Measurements from ENCODE around the gene MAGI1.

MAGI1 gene

GRCh38 chr3:65581313-65581712 lies 457.4 kb downstream of the MAGI1 start:
- Histone ChIP-seq H3K27ac (no peak overlapping the region), H3K9me3 (no peaks in the 10 kb centered on the region), H3K4me1 (ENCODE audit: control insufficient read depth in 1 of 2, insufficient read depth in 1 of 2, low read depth in 1 of 2, low read length in 1 of 2) (no peaks in the 10 kb centered on the region), H3K4me3 (ENCODE audit: low read depth in 1 of 2, low read length in 1 of 2) (no peak overlapping the region), H3K27me3 (no peaks in the 10 kb centered on the region), H3K36me3 (no peaks in the 10 kb centered on the region)
- no peak for TF ChIP-seq CTCF (IDR thresholded peaks at IDR 0.05)

GRCh38 chr3:65578861-65579260 lies 459.9 kb downstream of the MAGI1 start:
- H3K36me3 ChIP-seq, result no peaks in the 10 kb centered on the region
- no peak for TF ChIP-seq CTCF (IDR thresholded peaks at IDR 0.05)
- no peaks in the 10 kb centered on the region for H3K27me3 ChIP-seq
- no peak overlapping the region for H3K27ac ChIP-seq
- H3K9me3 ChIP-seq, result no peaks in the 10 kb centered on the region
- H3K4me3 ChIP-seq (ENCODE audit: low read depth in 1 of 2, low read length in 1 of 2), result no peak overlapping the region
- H3K4me1 ChIP-seq (ENCODE audit: control insufficient read depth in 1 of 2, insufficient read depth in 1 of 2, low read depth in 1 of 2, low read length in 1 of 2), result no peaks in the 10 kb centered on the region

- H3K4me3 ChIP-seq (ENCODE audit: low read depth in 1 of 2, low read length in 1 of 2), result no peak overlapping the region
- no peaks in the 10 kb centered on the region for H3K9me3 ChIP-seq
- no peaks in the 10 kb centered on the region for H3K4me1 ChIP-seq (ENCODE audit: control insufficient read depth in 1 of 2, insufficient read depth in 1 of 2, low read depth in 1 of 2, low read length in 1 of 2)
- H3K36me3 ChIP-seq, result no peaks in the 10 kb centered on the region
- H3K27me3 ChIP-seq, result no peaks in the 10 kb centered on the region
- no peak overlapping the region for H3K27ac ChIP-seq
- no peak for TF ChIP-seq CTCF (IDR thresholded peaks at IDR 0.05)
Observed at GRCh38 chr3:65577843-65578430, 460.8 kb downstream of the MAGI1 start.

GRCh38 chr3:65576966-65577365 lies 461.8 kb downstream of the MAGI1 start:
- Histone ChIP-seq H3K4me3 (ENCODE audit: low read depth in 1 of 2, low read length in 1 of 2) (no peak overlapping the region), H3K27me3 (no peaks in the 10 kb centered on the region), H3K4me1 (ENCODE audit: control insufficient read depth in 1 of 2, insufficient read depth in 1 of 2, low read depth in 1 of 2, low read length in 1 of 2) (no peaks in the 10 kb centered on the region), H3K9me3 (no peaks in the 10 kb centered on the region), H3K27ac (no peak overlapping the region), H3K36me3 (no peaks in the 10 kb centered on the region)
- TF ChIP-seq CTCF (IDR thresholded peaks at IDR 0.05), result no peak

GRCh38 chr3:65576228-65576627 lies 462.5 kb downstream of the MAGI1 start:
- Histone ChIP-seq H3K36me3 (no peaks in the 10 kb centered on the region), H3K9me3 (no peaks in the 10 kb centered on the region), H3K4me1 (ENCODE audit: control insufficient read depth in 1 of 2, insufficient read depth in 1 of 2, low read depth in 1 of 2, low read length in 1 of 2) (no peaks in the 10 kb centered on the region), H3K4me3 (ENCODE audit: low read depth in 1 of 2, low read length in 1 of 2) (no peak overlapping the region), H3K27ac (no peak overlapping the region), H3K27me3 (no peaks in the 10 kb centered on the region)
- no peak for TF ChIP-seq CTCF (IDR thresholded peaks at IDR 0.05)

Data from neutrophil (primary cell).